Measurements from ENCODE around the gene TVP23A.

TVP23A gene

DNA sequence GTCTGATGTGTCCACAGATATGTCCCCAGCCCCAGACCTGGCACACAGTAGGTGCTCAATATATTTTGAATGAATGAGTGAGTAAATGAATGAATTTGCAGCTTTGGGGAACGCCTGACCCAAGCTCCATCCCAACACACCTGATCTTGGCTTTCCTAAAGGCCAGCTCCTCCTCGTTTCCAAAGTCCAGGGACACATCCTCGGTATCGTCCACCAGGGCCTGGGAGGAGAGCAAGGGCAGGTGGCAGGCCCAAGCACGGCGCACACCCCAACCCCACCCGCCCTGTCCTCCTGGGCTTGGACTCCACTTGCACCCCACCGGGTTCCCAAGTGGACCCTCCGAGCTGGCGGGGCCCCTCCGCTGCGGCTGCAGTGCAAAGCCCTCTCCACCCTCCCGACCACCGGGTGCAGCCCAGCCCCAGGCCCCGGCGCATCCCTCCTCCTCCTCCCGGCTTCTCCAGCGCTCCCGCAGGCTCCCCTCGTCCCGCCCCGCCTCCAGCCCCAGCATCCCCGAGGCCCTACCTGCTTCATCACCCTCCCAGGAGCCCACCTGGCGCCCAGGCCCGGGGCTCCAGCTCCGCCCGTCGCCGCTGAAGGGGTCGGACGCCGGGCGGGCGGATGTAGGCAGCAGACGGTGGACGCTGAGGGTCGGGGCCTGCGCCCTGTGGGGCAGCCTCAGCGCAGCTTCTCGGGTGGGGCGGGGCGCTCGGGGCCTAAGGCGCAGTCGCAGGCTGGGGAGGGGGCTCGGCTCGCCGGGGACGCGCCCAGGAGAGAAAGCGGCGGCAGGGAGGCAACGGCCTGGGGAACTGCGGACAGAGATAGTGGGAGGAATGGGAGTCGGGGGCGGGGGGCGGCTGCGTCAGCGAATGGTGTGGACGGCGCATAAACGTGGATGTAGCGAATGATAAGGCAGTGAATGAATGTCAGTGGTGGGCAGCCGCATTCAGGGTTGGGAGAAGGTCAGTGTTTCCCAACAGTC is at the start of gene TVP23A:
TVP23A (minus strand) TSS at position 832 of the 979 bp plus-strand sequence; CDS start at position 531, 301 bp downstream.
- DNase-seq: no peak

DNA sequence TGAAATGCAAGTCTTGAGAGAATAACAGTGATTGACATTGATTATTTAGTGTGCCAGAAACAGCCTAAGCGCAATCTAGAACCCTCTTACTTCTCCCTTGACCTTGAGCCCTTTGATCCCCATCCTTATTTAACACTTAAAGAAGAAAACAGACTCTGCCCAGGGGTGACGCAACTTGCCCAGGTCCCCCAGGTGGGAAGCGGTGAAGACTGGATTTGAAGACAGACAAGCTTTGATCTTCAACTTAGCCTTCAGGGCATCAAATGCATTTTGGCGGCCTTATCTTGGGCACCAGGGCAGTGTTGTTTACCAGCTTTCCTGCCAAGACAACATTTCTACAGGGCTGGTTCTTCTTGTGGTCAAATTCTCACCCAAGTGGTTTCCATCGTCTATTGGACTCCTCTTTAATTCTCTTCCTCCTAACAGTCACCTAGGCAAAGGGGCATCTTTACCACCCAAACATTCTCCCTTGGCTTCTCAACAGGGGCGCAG is 49.6 kb upstream of the TVP23A start:
- DNase-seq: no peak

- no peak for DNase-seq
These were observed 48.6 kb upstream of the TVP23A start for GRCh38 chr16:10867199-10867598.

DNA sequence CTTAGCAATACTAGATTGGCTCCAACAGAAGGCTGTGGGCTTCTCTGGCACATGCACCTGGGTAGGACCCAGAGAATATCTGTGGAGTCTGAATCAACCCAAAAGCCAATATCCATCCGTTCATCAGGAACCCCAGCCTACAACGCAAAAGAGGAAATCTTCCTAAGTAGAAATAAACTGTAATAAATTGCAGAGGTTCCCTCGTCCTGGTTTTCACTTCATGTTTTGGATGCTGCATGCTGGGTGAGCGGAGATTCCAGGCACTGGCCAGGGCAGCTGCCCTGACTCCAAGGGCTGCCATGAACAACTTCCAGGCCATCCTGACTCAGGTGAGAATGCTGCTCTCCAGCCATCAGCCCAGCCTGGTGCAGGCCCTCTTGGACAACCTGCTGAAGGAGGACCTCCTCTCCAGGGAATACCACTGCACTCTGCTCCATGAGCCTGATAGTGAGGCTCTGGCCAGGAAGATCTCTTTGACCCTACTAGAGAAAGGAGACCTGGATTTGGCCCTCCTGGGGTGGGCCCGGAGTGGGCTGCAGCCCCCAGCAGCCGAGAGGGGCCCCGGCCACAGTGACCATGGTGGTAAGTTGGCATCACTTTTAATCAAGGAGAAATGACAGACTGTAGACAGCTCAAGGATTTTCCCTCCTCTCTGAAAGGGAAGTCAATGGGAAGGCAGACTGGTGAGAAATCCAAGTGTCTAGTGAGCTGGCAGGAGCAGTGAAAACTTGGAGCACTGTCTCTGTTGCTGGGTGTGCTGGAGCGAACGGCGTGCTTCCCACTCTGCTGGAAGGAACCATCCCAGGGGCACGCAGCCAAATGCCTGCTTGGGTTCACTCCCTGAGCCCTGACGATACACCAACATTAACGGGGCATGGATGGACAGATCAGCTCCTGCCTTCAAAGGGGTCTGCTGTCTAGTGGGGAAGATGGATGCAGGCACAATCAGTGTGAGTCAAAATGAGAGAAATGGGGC is 47.7 kb upstream of the TVP23A start:
- no peak for DNase-seq

DNA sequence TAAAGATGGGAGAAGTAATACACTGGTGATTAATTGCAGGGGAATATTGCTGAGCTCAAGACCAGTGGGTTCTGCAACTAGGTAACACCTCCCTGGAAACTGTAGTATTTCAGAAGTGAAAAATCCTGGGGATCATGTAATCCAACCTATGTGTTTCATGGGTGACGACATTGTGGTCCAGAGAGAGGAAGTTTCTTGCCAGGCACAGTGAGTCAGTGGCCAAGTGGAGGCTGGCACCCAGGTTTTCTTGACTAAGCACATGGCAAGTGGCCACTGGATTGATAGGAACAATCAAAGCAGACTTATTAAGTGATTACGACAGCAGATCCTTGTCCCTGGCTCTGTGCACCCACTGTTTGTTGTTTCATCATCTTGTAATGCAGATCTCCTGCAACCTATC is 43.8 kb upstream of the TVP23A start:
- no peak for DNase-seq

DNA sequence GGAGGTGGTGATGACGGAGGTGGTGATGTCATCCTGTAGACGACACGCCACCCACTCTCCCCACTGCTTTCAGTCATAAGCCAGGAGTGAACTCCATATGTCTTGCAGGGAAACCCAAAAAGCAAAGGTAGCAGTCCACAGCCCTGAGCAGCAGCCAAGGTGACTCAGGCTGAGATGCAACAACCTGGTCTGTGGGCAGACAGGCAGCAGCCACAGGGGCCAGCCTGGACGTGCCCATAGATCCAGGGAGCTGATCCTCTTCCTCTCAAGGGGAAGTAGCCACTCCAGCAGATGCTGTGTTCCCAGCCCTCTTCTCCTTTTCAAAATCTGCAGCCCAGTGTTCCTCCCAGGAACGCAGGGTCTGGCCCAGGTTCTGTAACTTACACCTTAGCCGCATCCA is 41.1 kb upstream of the TVP23A start:
- DNase-seq: no peak

DNA sequence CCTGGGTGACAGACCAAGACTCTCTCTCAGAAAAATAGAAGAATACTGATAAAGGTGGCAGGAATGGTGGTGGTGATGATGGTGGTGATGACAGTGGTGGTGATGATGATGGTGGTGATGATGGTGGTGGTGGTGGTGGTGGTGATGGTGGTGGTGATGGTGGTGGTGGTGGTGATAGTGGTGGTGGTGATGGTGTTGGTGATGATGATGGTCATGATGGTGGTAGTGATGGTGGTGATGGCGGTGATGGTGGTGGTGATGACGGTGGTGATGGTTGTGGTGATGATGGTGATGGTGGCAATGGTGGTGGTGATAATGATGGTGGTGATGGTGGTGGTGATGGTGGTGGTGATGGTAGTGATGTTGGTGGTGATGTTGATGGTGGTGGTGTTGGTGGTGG is 40.4 kb upstream of the TVP23A start:
- no peak for DNase-seq

DNA sequence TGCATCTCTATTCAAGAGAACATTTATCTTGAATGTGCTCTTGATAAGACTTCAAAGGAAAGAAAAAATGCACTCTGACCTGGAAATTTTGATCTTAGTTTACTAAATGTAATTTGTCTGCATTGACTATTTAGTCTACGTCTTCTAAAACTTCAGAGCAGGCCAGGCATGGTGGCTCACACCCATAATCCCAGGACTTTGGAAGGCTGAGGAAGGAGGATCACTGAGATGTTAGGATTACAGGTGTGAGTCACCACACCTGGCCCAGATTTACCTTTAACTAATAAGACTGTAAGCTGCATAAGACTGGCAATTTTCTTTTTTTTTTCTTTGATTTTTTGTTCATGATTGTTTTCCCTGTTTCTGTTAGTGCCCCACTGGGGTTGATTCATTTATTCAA is 39.6 kb upstream of the TVP23A start:
- DNase-seq: no peak

DNA sequence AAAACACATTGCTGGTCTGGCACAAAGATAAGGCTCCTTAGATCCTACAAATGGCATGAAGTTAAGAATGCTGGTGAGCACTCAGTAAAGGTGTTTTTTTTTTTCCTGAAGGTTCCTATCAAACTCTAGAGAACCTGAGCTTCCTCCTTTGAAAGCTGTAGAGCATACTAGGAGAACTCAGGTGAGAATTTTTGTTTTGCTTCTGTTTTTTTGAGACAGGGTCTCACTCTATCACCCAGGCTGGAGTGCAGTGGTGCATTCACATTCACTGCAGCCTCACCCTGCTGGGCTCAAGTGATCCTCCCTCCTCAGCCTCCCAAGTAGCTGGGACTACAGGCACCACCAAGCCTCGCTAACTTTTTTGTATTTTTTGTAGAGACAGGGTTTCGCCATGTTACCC is 37.4 kb upstream of the TVP23A start:
- DNase-seq: no peak

DNA sequence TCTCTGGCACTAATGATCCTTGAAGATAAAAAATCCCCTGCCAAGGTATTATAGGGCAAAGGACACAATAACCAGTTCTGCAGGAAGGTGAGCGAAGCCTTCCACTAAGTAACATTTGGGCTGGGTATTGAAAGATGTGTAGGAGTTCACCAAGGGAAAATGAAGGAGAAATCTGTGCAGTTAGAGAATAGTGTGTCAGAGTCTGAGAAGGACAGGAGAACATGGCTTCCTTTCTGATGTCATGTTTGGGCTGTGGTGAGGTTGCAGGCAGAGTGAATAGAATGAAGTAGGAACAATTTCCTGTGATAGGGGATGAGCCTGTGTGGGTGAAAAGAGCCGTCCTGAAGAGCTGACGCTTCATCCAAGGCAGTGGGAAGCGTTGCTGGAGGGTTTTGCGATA is 34.4 kb upstream of the TVP23A start:
- DNase-seq: no peak

GRCh38 chr16:10852286-10852685 is 33.7 kb upstream of the TVP23A start:
- no peak for DNase-seq

DNA sequence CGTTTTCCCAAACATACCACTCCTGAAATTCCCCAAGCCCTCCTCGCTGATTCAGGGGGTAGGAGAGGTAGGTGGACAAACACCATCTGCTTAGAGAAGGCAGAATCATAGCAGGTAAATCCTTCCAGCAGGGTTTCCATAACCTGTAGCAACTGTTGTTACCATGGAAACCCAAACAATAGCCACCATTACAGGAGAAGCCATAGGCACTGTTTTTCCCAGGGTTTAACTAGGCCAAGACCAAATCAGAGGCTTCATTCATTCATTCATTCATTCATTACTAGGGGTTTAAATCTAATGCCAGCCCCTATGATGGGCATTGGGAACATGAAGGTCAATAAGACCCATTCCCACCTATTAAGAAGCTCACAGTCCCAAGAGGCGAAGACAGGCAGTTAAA is 32.9 kb upstream of the TVP23A start:
- no peak for DNase-seq

DNA sequence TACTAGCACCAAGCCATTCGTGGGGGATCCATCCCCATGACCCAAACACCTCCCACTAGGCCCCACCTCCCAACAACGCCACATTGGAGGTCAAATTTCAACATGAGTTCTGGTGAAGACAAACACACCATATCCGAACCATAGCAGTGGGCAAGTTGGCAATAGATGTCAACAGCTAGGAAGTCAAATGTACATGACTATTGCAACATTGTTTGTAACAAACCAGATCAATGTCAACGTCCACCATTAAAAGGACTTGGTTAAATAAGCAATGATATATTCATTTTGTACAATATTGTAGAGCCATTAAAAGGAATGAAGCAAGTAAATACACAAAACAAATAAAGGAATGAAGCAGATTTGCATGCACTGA is 31.9 kb upstream of the TVP23A start:
- no peak for DNase-seq

- no peak for DNase-seq
These were observed 31.3 kb upstream of the TVP23A start for GRCh38 chr16:10849736-10850477.

DNA sequence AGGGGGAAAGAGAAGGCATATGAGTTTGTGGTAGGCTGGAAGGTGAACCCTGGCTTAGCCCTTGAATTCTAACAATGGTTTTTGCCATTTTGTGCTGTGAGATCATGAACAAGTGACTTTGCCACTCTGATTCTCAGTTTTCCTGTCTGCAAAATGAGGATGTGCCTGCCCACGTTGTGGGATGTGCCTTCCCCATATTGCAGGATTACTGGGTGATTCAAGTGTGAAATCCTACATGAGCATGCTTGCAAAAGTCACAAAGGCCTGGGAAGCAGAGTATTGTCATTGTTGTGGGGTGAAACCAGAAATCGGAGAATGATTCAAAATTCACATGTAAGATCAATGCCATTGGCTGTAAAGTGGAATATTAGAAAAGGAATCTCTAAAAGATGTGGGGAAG is 28.6 kb upstream of the TVP23A start:
- no peak for DNase-seq

DNA sequence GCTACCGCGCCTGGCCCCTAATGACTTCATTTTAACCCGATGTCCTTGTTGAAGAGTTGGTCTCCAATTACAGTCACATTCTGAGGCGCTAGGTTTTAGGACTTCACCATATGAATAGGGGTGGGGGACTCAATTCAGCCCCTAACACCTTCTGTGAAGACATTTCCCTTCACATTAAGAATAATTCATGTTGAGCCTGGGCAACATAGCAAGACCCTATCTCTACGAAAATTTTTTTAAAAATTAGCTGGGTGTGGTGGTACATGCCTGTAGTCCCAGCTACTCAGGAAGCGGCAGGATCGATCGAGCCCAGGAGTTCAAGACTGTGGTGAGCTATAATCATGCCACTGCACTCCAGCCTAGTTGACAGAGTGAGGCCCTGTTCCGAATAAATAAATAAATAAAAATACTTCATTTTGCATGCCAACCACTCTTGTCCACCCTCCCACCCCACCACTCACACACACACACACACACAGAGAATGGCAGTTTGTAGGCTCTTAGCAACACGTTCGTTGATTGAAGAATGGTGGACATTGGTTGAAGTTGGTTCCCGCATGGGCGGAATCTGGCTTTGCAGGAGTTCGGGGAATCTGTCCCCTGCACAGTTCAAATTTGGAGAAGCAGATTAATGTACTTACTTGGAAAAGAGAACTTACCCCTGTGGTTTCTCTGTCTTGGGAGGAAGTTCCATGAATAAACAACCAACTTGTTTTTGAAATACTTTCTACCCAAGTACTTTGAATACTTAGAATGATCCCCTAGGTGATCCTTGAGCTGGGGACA is 27.8 kb upstream of the TVP23A start:
- no peak for DNase-seq

DNA sequence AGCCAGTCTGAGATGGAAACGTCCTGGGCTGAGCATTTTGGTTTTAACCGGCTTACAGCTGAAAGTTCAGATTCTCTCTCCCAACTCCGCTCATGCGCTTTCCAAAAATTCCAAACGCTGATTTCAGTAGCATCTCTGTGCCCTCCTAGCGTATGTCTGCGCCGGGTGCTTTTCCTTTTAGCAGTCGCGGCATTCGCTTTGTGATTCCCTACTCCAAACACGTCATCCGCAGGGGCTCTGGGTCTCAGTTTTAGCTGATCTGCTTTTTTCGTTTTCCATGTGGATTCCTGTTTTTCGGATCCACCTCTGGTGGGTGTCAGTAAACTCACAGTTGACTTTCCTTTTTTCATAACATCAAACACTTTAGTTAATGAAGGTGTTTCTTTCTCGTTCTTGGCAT is 22.1 kb upstream of the TVP23A start:
- DNase-seq: no peak

- DNase-seq: no peak
These were observed 20.7 kb upstream of the TVP23A start for GRCh38 chr16:10839279-10839666.

DNA sequence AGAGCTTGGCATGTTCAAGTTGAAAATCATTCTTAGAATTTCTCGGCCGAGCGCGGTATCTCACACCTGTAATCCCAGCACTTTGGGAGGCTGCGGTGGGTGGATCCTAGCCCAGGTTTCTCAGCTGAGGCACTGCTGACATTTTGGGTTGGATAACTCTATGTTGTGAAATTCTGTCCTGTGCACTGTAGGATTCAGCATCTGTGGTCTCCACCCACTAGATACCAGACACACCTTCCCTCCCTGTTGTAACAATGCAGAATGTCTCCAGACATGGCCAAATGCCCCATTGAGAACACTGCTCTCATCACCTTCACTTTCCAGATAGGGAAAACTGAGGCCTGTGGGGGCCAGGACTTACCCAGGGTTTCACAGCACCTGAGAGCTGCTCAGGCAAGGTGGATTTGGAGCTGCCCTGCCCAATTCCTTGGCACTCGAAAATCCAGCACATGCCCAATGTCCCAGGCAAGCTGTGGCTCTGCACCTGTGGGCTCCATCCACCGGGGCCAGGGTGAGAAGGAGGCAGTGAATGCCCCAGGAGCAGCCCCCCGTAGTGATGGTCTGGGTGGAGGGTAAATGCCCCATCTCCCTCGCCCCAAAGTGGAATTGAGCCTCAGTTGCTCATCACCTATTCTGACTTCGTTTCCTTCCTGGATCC is 20.2 kb upstream of the TVP23A start:
- DNase-seq: no peak

- DNase-seq: no peak
These were observed 17.7 kb upstream of the TVP23A start for GRCh38 chr16:10836174-10836853.

Data from amniotic stem cell (primary cell).